ENCODE data around the gene DUSP28. TPM values are rescaled to one million over a fixed set of nuclear protein-coding genes. Genes with fewer than 3 reads are reported as not detected.

Gene DUSP28
- total and polyA plus RNA-seq, 2 of the 8 experiments (the other 6 are each of a cell fraction or from before 2014, with no cell fraction given): 2.1 to 2.3 TPM

DNA sequence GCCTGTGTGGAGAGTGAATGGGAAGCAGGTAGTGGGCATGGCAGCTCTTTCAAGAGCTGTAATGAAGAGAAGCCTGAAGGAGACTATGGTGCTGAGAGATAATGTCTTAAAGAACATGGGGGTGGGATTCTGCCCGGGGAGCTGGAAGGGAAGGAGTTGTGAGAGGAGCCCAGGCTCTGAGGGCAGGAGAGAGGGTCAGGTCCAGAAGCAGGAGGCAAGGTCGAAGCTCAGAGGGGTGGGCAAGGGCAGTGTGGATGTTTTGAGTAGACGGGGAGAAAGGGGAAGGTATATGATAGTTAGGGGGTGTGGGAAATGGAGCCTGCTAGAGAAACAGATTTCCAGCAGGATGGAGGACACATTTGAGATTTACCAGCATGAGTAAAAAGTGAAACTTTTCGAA is 28.5 kb downstream of the DUSP28 start:
- H2BK20ac ChIP-seq (ENCODE audit: low read length): no peak overlapping the region
- H3K79me1 ChIP-seq (ENCODE audit: low read depth, low read length): peaks cover 17% of the 10 kb centered on the region
- H2AK5ac ChIP-seq (ENCODE audit: low read depth, low read length): no peak overlapping the region
- H4K91ac ChIP-seq (replicated peaks; ENCODE audit: insufficient read length, low read length): no peak overlapping the region
- H2AFZ ChIP-seq (ENCODE audit: low read length): no peak overlapping the region
- 86 to 100% methylated on average over 1 to 4 of the region's 4 CpGs for WGBS, 2 experiments (ENCODE audit: extremely low coverage in 1 of 2, insufficient coverage in 1 of 2, insufficient read length in 1 of 2, insufficient replicate concordance in 2 of 2, low coverage in 1 of 2, low lambda C conversion rate in 2 of 2, missing lambda C conversion rate in 1 of 2)
- H3K36me3 ChIP-seq (ENCODE audit: control insufficient read depth in 2 of 4, insufficient read depth in 4 of 4, low read length in 3 of 4): peaks cover 0 to 8% (median 6%) of the 10 kb centered on the region in 4 experiments; a peak in 4 of 8 replicates
- ChIA-PET POLR2A (ENCODE audit: partially characterized antibody) (interaction anchor here (1.1 to 1.5 kb wide), 3 partner anchors 9 to 22 kb away, joined by 3 to 5 read pairs (median 4); no protein-coding TSS in a partner anchor), CTCF (ENCODE audit: partially characterized antibody) (interaction anchor here (0.8 to 5.1 kb wide), 7 partner anchors 8 to 150 kb away, joined by 3 to 37 read pairs (median 4); no protein-coding TSS in a partner anchor)
- H4K20me1 ChIP-seq (replicated peaks in 1 of 2; ENCODE audit: control insufficient read depth in 1 of 2, insufficient read depth in 2 of 2, low read length in 2 of 2): peaks cover 2 to 30% of the 10 kb centered on the region in 2 experiments
- no peak overlapping the region for H3K4ac ChIP-seq (replicated peaks; ENCODE audit: insufficient read length, low read depth, low read length)
- FAIRE-seq (no peak), DNase-seq (ENCODE audit: low read depth in 1 of 2, low spot score in 2 of 2) (no peak)
- H4K5ac ChIP-seq (ENCODE audit: insufficient read length, low read depth, low read length): no peak overlapping the region
- H2BK5ac ChIP-seq (ENCODE audit: low read depth, low read length): no peak overlapping the region
- H4K8ac ChIP-seq (ENCODE audit: extremely low read depth, insufficient read depth, low read length): no peak overlapping the region
- H3K27ac ChIP-seq (ENCODE audit: low read depth, low read length): no peak overlapping the region
- no peak overlapping the region; a peak in 1 of 4 replicates for H3K4me2 ChIP-seq (ENCODE audit: insufficient read depth in 1 of 2, low read depth in 2 of 2, low read length in 2 of 2)
- H3K27me3 ChIP-seq (replicated peaks in 1 of 4; ENCODE audit: control insufficient read depth in 3 of 4, extremely low read depth in 1 of 4, insufficient read depth in 3 of 4, low read length in 3 of 4): no peaks in the 10 kb centered on the region
- H2BK120ac ChIP-seq (replicated peaks; ENCODE audit: low read depth, low read length): no peak overlapping the region
- H3K23ac ChIP-seq (ENCODE audit: insufficient read length): no peak overlapping the region
- peaks cover 12% of the 10 kb centered on the region; the same call in 1 of the 2 replicates for H3K23me2 ChIP-seq (ENCODE audit: low read depth, low read length)
- no peak overlapping the region for H3K4me3 ChIP-seq (ENCODE audit: extremely low read depth in 1 of 4, insufficient read depth in 2 of 4, low read depth in 3 of 4, low read length in 4 of 4)
- no peak overlapping the region for H3K56ac ChIP-seq (replicated peaks; ENCODE audit: insufficient read length, low read depth, low read length)
- H3K9me3 ChIP-seq (ENCODE audit: insufficient read depth in 2 of 2, low read depth in 1 of 2, low read length in 1 of 2): no peaks in the 10 kb centered on the region
- no peak overlapping the region for H2BK15ac ChIP-seq (ENCODE audit: low read length)
- peaks cover 4 to 45% of the 10 kb centered on the region in 2 experiments; a peak in 3 of 4 replicates for H3K79me2 ChIP-seq (ENCODE audit: control insufficient read depth in 1 of 2, insufficient read depth in 2 of 2, low read length in 2 of 2)
- H3K18ac ChIP-seq (ENCODE audit: extremely low read depth, low read length): no peak overlapping the region
- H3K4me1 ChIP-seq (replicated peaks in 1 of 4; ENCODE audit: control insufficient read depth in 3 of 4, insufficient read depth in 4 of 4, low read length in 3 of 4): peaks cover 0 to 14% (median 11%) of the 10 kb centered on the region in 4 experiments; a peak in 6 of 7 replicates
- H3K14ac ChIP-seq (ENCODE audit: insufficient read length): no peak overlapping the region
- no peak overlapping the region for H2BK12ac ChIP-seq (ENCODE audit: low read depth, low read length)
- H3K9ac ChIP-seq (replicated peaks in 1 of 4; ENCODE audit: extremely low read depth in 1 of 4, low read depth in 3 of 4, low read length in 3 of 4): no peak overlapping the region
- TF ChIP-seq EZH2 (IDR thresholded peaks at IDR 0.05; ENCODE audit: low read depth, low read length, severe bottlenecking) (no peak), GTF2F1 (IDR thresholded peaks at IDR 0.05; ENCODE audit: borderline replicate concordance, low read depth, low read length) (no peak), TAF1 (IDR thresholded peaks at IDR 0.05; ENCODE audit: low read depth, low read length) (no peak), SP1 (IDR thresholded peaks at IDR 0.05; ENCODE audit: low read depth, low read length) (no peak), JUN (IDR thresholded peaks at IDR 0.05; ENCODE audit: low read depth, low read length) (no peak), RFX5 (IDR thresholded peaks at IDR 0.05; ENCODE audit: borderline replicate concordance, low read depth, low read length) (no peak), CREB1 (IDR thresholded peaks at IDR 0.05) (no peak), SP2 (IDR thresholded peaks at IDR 0.05; ENCODE audit: low read length) (no peak), SP4 (IDR thresholded peaks at IDR 0.05; ENCODE audit: low read length) (no peak)
- TF ChIP-seq, protein P1, sequence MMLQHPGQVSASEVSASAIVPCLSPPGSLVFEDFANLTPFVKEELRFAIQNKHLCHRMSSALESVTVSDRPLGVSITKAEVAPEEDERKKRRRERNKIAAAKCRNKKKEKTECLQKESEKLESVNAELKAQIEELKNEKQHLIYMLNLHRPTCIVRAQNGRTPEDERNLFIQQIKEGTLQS (IDR thresholded peaks at IDR 0.05; ENCODE audit: insufficient read depth, low read depth, low read length): no peak
- TF ChIP-seq, protein P2, sequence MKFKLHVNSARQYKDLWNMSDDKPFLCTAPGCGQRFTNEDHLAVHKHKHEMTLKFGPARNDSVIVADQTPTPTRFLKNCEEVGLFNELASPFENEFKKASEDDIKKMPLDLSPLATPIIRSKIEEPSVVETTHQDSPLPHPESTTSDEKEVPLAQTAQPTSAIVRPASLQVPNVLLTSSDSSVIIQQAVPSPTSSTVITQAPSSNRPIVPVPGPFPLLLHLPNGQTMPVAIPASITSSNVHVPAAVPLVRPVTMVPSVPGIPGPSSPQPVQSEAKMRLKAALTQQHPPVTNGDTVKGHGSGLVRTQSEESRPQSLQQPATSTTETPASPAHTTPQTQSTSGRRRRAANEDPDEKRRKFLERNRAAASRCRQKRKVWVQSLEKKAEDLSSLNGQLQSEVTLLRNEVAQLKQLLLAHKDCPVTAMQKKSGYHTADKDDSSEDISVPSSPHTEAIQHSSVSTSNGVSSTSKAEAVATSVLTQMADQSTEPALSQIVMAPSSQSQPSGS (IDR thresholded peaks at IDR 0.05; ENCODE audit: low read length): no peak

All from H1 (cell line).